HT1080 (cell line): ENCODE measurements around the gene METTL16. TPM values are rescaled to one million over a fixed set of nuclear protein-coding genes. Genes with fewer than 3 reads are reported as not detected.
A peak's percentile ranks its signal among the peaks of the same experiment; 100 is the strongest.

Experiments
- DNase-seq: peaks from one replicate; pipeline ENCODE4 v3.0.0-alpha.2; 2015; ENCODE audit warnings: low read depth
- total RNA-seq: library from RNA; depleted of rRNA; stranded (reverse); fragments of >200 nt; shearing (Covaris generic); gene quantifications from 2 replicates; pipeline ENCODE4 v1.2.3, GENCODE V29; 2014

METTL16 gene
- total RNA-seq, 1 experiment from 2014 or later = 23.5 TPM

DNA sequence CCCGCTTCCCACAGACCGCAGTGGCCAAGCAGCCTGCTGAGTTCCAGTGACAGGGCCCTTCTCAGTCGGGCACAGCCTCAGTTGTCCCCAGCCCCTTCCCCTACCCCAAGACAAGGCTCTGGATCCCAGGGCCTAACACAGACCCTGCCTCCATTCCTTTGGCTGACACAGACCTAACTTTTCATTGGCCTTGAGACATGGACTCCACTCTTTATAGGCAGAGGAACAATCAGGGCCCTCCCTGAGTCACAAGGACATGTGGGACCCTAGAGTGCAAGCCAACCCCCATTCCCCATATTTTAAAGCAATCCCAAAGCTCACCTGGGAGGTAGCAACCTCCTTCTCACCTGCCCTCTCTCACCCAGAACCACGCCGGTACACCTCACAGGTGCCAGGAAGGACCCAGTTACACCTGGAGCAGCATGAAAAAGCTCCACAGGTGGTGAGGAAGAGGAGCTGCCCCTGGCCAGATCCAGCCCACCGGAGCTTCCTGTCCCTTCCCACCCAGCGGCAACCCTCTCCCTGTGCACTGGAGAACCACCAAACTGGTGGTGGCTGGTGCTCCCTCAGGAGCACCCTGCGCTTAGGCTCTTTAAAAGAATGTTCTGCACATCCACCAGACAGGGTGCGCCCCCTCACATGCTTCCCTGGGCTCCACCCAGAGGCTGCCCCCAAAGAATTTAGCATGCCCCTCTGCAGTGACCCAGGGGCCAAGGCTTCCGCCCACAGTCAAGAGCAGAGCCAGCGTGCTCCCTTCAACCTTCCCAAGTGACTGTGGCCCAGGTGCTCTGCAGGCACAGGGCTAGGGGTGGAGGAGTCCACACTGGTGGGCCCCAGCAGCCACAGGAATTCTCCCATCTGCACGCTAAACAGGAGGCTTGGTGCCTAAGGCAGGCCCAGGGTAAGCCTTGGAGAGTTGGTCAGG, 114.2 kb downstream of the METTL16 start:
- no peak for DNase-seq

DNA sequence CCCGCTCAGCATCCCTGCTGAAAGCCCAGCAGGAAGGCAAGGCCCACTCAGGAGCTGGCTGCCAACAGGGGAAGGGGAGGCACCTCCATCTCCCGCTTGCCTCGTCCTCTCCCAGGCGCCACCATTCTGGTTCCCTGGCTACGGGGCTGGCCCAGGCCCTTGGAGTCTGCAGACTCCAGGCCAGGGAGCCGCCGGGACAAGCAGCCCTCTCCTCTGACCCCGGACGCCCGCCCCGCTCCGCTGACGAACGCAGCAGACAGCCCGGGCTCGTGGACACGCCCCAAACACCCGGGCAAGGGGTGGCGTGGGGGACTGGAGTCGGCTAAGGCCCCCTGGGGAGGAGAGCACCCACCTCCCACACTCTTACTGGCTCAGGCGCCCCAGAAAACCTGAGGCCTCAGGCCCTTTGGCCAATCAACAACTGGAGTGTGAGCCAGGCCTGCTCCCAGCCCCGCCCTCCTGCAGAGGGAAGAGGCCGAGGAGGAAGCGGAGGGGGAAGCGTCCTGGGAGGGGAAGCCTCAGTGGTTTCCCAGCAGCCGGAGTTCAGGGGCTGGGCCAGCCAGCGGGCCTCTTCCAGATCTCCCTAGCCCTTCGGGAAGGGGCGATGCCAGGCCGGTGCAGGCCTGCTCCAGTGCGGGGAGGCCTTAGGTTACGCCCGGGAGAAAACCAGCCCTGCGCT, 115.0 kb downstream of the METTL16 start:
- DNase-seq = peak; percentile 97

DNA sequence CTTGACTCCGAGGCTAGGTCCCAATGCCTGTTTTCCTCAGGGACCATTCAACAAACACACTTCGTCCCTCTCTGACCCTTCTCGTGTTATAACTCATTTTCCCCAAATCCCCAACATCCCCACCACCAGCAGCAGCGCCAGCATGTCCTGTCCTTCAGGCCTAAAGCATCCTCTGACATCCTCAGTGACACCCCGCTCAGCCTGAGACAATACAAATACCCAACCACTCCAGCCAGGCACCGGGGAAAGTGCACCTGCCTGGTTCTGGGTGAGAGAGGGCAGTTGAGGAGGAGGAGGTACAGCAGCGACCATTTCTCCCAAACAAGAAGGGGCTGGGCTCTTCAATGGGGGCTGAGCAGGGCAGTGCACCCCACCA, 115.5 kb downstream of the METTL16 start:
- no peak for DNase-seq

DNA sequence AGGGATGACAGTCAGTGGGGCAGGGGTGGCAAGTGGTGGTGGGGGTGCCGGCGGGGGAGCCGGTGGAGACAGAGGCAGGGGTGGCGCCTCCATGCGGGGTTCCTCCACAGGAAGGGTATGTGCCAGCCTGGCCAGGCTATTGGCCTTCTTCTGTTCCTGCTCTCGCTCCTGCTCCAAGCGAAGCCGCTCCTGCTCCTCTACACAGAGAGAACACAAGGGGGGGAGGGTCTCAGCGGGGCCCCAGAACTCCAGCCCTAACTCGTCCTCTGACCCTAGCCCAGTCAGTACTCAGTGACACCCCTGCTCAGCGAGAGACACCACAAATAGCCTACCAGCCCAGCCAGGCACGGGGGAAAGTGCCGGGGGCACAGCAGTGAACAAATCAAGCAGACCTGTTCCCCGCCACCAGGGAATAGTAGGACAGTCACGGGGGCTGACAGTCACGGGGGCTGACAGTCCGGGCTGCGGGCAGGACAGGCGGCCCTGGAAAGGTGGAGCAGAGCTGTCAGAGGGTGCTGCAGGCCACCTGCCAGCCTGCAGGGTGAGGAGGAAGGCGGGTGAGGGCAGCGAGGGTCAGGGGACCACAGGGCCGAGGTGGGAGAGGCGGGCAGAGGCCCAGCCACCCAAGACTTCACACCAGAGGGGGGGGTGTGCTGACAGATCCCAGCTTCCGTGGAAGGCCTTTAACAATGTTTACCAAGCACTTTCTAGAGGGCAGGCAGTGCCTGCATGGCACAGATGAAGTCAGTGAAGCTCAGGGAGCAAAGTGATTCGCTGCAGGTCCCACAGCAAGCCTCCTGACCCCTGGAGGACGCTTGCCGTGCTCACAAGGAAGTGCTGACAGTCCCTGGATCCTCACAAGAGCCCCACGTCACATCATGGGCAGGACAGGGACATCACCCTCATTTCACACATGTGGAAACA, 116.2 kb downstream of the METTL16 start:
- no peak for DNase-seq

DNA sequence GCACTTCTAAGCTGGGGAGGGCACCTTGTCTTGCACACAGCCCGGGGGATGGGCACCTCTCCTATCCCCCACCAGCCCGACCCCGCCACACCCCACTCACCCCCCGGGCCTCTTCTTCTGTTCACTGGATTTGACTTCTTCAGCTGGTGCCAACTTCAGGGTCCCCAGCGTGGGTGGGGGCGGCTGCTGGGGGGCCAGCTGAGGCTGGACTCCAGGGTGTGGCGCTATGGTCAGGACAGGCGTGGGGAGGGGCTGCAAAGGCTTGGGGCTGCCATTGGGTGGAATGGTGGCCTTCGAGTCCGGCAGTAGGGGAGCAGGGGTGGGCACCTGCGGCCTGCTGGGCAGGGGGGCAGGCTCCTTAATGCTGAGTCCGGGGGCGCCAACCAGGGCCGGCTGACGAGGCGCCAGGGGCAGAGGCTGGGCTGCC, 116.9 kb downstream of the METTL16 start:
- no peak for DNase-seq

DNA sequence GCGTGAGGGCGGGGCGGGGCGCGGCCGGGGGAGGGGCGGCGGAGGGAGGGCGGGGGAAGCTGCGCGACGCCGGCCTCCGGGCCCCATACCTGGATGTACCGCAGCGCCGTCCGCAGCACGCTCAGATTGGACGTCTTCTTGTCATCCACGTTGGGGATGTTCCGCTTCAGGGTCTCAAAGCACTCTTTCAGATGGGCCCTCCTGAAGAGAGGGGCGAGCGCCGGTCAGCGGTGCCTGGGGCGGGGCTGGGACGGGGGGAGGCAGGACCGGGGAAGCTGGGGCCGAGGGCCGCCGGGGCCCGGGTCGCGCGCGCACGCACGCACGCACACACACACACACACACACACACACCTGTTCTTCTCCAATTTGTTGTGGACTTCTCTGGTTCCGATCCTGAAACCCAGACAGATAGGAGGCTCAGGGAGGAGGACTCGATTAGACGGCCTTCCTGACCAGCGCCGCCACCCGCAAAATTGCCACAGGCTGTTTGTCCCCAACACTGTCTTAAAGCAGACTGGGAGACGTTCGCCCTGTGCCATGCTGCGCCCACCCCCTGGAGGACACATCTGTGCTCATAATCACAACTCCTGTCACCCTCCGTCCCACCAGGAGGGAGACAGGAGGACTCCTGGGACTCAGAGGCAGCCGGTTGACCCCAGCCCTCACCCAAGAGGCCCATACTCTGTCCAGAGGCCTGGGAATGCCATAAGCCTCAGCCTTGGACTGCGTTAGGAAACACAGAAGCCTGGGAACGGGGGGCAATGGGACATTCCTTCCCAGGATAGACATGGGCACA, 117.5 kb downstream of the METTL16 start:
- no peak for DNase-seq

DNA sequence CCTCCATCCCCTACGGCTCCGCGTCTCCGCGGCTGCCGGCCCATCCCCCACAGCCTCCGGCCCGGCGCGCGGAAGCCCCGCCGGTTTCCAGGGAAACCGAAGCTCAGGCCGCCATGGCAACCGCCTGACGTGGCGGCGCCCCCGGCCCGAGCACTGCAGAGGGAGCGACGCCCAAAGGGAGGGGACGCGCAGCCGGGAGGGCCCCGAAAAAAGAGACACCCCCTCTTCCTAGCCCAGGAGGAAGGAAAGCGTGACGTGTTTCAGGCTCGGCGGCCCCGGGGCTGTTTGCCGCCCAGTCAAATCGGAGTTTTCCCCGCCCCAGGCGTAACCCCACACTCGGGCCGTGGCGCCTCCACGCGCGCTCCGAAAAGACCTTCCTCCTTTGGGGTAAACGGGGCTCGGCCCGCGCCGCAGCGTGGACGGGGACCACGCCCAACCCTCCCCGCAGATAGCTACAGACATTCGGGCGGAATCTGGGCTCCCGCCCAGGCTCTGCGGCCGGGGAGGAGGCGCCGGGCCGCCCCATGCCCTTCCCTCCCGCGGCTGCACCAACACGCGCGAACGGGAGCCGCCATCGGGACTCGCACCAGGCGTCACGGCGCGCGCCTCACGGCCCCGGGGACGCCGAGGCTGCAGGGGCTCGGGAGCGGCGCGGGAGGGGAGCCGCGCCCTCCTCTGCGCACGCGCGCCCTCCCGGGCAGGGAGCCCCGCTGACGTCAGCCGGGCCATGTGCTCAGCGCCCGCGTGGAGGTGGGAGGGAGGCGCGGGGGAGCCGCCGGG, 118.3 kb downstream of the METTL16 start:
- peak; percentile 77 for DNase-seq

DNA sequence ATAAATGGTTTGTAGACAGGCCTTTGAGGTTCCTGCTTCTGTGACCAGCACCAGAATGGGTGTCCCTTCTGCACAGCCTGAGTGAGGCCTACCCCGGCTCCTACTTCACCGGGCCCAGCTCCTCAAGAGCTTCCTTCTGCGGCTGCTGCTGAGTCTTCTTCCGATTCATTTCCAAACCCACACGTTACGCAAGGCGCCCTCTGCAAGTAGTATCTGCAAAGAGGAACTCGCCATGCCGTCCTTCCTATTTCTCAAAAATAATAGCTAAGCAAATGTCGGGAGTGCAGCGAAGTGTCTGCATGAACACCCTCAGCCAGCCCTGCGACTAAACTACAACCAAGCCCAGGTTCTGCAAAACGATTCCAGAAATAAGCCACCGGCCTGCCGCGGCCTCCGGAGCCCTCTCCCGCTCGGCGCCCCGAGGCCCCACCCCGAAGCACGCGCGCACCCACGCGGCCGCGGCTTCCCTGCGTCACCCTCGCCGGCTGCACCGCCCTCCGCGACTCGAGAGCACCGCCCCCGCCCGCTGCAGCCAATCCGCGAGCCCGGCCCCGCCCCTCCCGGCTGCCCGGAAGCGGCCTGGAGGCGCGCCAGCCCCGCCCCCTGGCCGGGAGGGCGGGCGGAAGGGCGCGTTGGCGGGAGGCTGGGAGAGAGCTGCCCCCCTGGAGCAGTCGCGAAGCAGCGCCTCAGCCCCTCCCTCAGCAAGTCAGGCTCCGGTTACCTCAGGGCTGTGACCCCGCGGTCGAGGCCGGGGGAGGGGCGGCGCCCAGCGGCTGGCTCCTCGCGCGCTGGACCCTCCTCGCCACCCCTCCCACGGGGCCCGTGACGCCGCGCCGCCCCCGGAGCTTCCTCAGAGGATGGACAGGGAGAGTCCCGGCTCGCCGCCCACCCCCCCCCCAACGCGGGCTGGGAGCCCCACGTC, 119.2 kb downstream of the METTL16 start:
- peak; percentile 91 for DNase-seq

DNA sequence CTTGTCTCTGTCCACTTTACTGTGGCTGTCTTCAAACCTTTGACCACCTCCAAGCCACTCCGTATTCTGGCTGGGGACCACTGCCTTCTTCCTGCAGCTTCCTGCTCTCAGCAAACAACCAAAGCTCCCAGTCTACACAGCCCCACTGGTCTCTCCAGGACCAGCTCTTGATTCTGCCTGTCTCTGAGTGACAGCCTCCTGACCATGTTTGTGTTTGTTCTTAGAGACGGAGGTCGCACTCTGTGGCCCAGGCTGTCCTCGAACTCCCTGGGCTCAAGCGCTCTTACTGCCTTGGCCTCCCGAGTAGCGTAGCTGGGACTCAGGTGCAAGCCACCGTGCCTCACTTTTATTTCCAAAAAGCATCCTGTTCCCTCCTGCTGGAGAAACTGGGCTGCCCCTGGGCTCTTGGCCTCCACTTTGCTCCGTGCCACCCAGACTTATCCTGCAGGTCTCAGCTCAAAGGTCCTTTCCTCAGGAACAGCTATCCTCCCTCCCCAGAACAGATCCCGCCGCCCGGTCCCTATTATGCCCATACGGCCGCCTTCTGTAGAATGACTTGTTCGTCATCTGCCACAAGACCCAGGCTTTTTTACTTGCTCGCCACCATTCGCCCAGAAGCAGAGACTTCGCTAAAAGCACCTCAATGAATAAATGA, 120.0 kb downstream of the METTL16 start:
- no peak for DNase-seq

DNA sequence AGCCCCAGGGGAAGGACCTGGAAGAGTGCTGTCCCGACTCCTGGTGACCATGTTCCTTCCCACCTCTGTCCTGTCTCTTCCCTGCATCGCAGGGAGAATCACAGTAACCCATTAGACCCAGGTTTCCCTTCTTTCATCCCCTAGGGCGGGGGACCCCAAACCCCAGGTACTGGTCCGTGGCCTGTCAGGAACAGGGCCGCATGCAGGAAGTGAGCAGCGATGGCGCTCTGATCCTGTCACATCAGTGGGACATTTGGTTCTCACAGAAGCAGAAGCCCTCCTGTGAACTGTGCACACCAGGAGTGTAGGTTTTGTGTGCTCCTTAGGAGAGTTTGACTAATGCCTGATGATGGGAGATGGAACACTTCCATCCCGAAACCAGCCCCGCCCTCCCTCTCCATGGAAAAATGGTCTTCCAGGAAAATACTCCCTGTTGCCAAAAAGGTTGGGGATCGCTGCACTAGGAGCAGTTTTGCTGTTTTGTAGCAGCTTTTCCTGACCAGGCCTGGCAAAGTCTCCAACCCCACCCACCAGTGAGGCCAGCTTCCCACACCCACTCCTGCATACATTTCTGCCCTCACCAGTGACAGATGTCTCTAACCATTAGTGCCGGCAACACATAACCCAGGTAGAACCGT, 121.4 kb downstream of the METTL16 start:
- DNase-seq = no peak

DNA sequence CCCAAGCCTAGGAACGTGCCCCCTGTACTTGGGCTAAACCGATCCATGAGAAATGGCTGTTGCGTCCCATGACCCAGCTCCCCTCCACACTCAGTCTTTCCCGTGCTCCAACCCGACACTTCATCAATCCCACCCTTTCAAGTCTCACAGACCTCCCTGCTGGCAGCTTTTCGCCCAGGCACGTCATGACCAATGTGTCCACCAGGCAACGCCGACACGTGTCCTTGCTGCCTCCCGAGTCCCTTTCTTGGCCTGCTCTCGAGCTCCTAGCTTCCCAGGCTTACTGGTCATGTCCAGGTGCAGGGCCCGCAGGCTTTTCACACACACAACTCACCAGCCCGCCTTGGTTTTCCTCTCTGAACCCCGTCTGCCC, 123.0 kb downstream of the METTL16 start:
- DNase-seq = no peak

DNA sequence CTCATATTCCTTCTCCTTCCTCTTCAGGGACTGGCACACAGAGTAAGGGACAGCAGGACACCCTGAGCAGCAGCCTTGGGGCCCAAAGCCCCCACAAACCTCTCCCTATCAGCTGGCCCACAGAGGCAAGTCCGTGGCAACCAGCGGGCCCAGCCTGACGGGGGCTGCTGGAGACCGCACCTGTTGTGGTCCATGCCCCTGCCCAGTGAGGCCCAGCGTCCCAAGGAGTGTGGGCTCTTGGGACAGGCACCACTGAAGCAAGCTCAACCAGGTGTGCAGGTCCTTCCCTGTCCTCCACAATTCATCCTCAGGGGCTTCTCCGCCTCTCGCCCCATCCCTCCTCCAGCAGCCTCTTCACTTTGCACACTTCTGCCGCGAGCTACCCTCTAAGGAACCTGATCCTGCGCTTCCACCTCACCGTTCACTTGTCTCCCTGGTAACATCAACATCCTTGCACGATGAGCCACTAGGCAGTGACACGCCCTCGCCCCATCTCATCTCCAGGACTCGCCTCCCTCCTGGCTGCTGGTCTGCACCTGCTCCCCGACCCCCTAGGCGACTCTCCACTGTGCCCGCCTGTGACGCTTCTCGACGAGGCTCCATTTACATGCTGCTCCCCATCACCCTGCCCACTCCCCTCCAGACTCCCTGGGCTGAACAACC, 123.5 kb downstream of the METTL16 start:
- DNase-seq = no peak

DNA sequence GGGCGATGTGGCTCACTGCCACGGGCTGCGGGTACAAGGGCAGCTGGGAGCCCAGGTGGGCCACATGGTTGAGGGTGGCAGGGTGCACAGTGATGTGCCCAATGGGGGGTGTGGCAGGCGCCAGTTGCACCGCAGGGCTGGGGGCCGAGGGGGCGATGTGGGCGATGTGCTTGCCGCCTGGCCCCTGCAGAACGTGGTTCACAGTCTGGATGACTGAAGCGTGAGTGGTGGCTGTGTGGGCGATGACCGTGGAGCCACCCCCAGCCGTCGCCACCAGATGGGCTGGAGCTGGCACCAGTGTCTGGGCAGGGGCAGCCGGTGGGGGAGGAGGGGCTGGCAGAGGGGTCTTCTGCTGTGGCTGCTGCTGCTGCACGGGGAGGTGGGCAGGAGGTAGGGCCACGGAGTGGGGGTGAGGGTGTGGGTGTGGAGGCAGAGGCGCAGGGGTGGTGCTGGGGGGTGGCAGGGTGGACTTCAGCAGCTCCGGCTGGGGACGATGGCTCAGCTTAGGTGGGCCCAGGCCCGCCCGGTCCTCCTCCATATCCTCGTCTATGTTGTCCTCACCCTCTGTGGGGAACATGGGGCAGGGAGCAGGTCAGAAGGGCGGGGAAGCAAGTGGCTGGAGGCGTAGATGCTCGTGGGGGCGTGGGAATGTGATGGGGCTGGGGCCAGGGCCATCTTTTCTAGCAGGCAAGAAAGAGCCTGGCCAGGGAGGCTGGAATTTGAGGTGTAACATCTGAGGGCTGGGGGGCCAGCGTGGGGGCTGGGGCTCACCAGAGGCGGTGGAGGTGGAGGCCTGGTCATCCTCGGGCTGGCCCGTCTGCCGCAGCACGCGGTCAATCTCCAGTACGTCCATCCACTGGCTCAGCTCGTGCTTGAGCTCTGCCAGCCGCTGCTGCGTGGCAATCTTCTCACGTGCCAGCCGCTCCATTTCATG, 124.3 kb downstream of the METTL16 start:
- DNase-seq = no peak

DNA sequence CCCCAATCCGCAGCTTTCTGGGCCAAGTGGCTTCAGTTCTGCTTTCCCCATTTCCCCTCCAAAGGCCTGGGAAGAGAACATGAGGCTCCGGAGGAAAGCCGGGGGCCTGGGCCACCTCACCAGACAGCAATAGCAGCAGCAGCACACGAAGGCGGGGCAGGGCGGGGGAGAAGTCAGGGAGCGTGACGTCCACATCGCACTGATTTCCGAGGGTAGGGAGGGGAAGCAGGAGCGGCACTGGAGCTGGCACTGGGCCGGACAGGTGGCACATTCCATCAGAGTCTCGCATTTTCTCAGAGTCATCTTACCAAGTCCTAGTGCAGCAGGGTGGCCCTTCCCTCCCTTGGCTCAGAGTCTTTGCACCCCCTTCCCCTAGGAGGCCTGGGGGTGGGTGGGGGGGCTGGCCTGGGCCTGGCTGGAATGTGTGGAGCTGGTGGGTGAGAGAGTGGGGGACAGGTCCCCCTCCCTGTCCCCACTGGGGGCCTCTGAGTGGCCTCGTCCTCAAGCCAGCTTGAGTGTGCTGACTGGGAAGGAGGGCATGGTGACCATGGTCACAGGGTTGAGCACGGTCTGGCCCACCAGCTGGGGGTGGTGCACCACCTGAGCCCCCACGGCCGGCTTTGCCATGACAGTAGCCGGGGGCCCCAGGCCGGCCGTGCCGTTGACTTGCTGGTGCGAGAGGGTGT, 125.1 kb downstream of the METTL16 start:
- no peak for DNase-seq
